HEK293 (cell line): ENCODE data around the gene ETV1.

Experiments
- ZSCAN4 ChIP-seq: fragments of 450-650 bp; formaldehyde crosslinking; IDR thresholded peaks from 2 replicates; pipeline ENCODE4 v1.5.1; 2017; ENCODE audit warnings: missing biosample characterization, missing genetic modification characterization

The ETV1 gene

DNA sequence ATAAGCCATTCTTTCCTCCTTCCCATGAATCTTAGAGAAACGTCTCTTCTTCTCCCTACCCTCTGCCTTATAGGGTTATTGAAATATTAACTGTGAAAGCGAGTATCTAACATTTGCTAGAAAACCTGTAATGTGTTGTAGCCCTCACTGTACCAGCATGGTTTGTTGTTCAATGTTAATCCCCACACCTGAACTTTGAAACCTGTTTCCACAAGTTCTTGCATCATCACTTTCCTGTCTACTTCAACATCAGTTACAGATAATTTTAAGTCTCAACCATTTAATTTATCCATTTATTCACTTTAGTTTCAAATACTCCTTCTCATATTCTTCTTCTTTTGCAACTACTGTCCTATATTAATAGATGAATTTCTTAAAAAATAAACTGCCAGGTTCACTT lies 148.2 kb downstream of the ETV1 start (continued):
- TF ChIP-seq ZSCAN4 (tag by site-specific recombination) = no peak
